HTR-8/SVneo (cell line): ENCODE results near the gene MIOX.

Experiments
- DNase-seq: peaks from one replicate; pipeline ENCODE4 v3.0.0; 2011; ENCODE audit warnings: low spot score, mixed read lengths; ENCODE audit not compliant: insufficient read length
- FAIRE-seq: peaks from 2 replicates; lab custom pipeline; 2011; peaks lifted over from hg19 to GRCh38; lab: Jason Lieb, UNC

MIOX gene

GRCh38 chr22:50486561-50487289, at the start of gene MIOX:
TSS of gene MIOX (plus strand) at chr22:50486859. CDS start at chr22:50486898, 39 bp downstream.
- no peak for FAIRE-seq
- no peak for DNase-seq

GRCh38 chr22:50437511-50438304, 49.0 kb upstream of the MIOX start:
- FAIRE-seq (no peak), DNase-seq (no peak)

GRCh38 chr22:50438305-50439275, 48.1 kb upstream of the MIOX start:
- FAIRE-seq = no peak

DNA sequence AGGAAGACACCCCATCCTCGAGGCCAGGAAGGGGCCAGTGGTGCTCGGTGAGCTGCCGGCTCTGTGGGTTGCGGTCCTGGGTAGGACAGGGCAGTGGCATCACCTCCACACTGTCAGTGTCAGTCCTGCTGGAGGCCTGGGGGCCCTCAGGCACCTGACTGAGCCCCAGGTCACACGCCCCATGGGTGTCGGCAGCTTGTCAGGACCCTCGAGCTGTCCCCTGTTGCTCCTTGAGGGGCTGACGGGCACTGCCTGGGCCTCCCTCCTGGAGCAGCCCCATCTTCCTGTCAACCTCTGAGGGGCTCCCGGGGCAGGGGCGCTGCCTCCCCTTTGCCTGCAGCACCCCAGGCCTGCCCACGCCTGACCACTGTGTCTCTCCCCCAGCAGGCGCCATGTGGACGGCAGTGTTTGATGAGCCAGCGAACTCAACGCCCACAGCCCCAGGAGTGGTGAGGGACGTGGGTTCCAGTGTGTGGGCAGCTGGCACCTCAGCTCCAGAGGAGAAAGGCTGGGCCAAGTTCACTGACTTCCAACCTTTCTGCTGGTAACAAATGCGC, 47.3 kb upstream of the MIOX start:
- no peak for DNase-seq
- no peak for FAIRE-seq

More at GRCh38 chr22:50438305-50439275, 48.1 kb upstream of the MIOX start:
- DNase-seq = no peak

DNA sequence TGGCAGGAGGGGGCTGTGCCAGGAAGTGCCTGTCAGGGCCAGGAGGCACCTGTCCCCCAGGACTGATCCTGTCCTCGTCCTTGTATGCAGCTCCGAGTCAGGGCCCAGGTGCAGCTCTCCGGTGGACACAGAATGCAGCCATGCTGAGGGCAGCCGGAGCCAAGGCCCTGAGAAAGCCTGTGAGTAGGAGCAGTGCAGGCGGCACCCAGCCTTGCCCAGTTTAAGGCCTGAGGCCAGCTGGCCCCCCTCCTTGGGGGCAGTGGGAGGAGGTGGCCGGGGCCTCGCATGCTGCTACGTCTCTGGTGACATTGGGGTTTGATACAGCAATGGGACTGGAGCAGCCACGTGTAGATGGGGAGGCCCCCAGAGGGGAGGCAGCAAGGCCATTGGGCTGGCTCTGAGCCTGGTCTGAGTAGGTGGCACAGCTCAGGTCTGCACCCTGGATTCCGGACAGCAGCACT, 46.8 kb upstream of the MIOX start:
- DNase-seq (no peak), FAIRE-seq (no peak)

- FAIRE-seq = no peak
- DNase-seq = no peak
These were observed 46.0 kb upstream of the MIOX start for GRCh38 chr22:50440544-50441249.

GRCh38 chr22:50441428-50441993, 45.1 kb upstream of the MIOX start:
- DNase-seq (no peak), FAIRE-seq (no peak)

DNA sequence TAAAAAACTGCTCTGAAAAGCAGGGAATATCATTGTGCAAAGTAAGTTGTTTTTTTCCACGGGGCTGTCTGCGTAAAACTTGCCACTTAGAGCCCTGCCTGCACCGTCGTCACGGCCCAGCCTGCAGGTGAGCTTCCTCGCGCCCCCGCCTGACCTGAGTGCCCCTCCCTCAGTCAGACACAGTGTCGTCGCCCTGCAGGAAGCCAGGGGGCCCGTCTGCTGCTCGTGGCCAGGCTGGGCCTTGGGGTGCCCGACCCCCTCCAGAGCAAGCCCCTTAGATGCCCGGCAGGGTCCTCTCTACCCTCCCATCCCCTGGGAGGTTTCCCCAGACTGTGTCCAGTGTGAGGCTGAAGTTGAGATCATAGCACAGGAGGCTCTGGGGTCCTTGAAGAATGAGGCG, 43.5 kb upstream of the MIOX start:
- FAIRE-seq (no peak), DNase-seq (no peak)

- FAIRE-seq (no peak), DNase-seq (no peak)
These were observed 42.6 kb upstream of the MIOX start for GRCh38 chr22:50443801-50444625.

DNA sequence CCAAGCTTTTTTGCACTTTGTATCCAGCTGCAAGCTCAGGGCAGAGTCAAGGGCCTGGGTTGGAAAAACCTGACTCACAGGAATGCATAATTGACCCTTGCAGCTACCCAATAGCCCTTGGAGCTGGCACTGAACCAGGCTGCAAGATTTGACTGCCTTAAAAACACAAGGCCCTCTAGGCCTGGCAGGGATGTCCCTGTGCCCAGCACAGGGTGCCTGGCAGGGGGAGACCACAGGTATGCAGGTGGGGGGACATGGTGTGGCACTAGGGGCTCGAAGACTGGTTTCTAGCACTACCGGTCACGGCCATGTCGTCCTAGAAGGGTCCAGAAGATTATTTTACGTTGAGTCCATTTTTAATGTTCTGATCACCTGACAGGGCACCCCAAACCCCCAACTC, 42.0 kb upstream of the MIOX start:
- FAIRE-seq = no peak

DNA sequence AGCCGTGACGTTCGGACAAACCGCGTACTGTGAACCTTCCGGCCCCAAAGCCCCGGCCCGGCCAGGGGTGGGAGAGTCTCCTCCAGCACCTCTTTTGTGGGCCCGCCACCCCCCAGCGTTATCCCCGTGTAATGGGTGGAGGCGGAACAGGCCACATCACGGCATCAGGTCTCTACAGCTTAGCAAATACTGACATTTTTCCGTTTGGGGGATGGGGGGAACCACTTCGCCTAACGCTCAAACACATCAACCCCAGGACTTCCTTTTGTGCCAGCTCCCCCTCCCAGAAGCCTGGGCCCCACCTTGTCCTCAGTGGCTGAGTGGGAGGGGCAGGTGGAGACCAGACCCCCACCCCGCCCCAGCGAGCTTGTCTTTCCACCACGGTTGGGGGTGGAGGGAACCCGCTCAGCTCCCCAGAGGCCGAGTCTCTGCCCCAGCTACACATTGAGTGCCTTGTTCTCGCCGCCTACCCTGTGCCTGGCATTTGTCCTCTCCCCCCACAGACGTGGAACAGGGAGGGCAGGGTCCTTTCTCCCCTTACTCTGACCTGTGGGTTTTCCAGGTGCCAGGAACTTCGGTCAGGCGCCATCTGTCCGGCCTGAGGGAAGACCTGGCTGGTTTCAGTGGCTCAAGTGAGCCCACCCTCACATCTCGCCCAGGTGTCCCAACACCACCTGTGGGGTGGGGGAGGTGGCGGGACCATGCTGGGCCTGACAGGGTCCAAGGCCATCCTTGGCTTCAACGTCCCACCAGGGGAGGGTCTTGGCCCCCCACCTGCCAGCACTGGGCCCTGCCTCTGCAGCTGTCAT, 41.4 kb upstream of the MIOX start:
- no peak for FAIRE-seq
- DNase-seq = no peak

More for the DNA sequence above, 42.0 kb upstream of the MIOX start:
- DNase-seq = no peak

DNA sequence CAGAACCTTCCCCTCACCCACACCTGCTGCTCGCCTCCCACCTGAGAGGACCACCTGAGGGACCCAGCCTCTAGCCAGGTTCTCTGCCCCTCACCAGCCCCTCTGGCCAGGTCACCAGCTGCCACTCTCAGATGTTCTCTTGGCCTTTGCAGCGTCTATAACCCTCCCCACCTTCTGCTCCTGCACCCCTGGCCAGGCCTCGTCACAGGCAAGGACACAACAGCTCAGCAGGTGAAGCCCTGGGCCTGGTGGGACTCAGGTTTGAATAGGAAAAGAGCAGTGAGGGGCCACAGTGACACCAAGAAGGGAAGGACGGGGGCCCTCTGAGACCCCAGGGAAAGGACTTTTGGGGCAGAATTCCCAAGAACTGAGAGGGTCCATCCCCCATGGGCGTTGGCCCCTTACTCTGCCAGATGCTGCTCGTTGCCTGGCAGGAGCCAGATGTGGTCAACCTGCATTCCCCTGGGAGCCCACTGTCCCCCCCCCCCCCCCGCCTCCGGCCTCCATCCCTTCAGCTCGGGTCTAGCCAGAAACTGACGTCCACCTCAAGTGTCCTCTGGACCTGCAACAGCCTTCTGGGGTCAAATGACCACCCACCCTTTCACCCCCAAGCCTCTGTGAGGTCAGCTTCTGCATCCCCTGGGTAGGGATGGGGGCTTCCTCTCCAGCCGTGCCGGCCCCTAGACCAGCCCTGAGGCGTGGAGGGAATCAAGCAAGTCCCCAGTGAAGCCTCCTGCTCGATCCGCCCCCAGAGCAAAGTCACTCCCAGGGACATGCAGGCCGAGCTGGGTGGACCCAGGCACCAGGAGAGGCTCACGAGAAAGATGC, 40.6 kb upstream of the MIOX start:
- DNase-seq = no peak
- FAIRE-seq = no peak

GRCh38 chr22:50446708-50447575, 39.7 kb upstream of the MIOX start:
- DNase-seq = no peak
- no peak for FAIRE-seq

DNA sequence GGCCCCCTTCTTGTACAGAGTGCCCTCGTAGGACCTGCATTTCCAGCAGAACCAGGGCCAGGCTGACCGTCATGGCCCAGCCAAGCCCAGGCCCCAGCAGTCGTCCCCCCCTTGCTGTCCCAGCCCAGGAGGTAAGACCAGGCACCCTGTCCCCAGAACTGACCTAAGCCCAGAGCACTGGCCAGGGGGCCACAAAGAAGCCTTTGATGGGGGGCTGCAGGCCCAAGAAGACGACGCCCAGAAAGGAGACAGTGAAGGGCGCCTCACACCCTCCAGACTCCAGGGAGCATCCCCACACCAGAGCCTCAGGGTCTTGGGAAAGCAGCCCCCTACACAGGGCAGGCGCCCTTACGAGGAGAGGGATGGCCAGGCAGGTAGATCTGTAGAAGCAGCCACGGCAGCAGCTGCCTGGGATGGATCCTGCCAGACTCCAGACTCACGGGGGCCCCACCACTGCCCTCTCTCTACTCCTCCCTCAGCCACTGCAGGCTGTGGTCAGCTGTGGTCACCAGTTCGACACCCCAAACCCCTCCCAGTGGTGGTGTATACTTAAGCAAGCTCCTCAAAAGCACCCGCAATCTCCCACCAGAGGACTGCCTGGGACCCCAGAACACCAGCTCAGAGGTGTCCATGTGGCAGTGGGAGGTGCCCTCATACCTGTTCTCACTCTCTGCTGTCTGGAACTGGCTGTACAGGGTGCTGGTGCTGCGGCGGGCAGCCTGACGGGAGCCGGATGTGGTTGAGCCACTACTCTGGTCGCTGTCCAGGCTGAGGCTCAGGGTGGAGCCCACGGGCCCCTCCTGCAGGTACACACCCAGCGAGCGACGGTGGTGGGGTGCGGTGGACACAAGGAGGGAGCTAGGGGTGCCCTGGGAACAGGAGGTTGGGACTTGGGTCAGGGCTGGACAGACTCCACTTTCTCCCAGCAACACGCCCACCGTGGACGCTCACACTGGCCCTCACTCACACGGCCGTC, 38.8 kb upstream of the MIOX start:
- FAIRE-seq (no peak), DNase-seq (no peak)

DNA sequence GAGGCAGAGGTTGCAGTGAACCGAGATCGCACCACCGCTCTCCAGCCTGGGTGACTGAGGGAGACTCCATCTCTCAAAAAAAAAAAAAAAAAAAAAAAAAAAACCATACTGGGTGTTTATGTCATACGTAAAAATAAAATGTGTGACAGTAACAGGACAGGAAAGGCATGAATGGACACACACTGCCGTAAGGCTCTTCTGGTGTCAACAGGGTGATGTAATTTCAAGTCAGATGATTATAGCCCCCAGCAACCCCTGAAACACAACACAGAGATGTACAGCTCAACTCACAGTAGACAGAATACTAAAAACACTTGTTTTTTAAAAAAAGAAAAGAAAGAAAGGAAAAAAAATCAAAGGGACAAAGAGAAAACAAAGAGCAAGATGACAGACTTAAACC, 34.0 kb upstream of the MIOX start:
- DNase-seq (no peak), FAIRE-seq (no peak)
